Glomerular endothelial cell (primary cell): ENCODE data around the gene EEF1AKMT2. TPM values are rescaled to one million over a fixed set of nuclear protein-coding genes. Genes with fewer than 3 reads are reported as not detected.
"Not testable (repeated sequence)": the region's sequence is repeated elsewhere in the genome, so short reads cannot be mapped to it uniquely, and the experiment has no call there.

Experiments
- DNase-seq: peaks from one replicate; pipeline ENCODE4 v3.0.0-alpha.2; 2011; ENCODE audit warnings: low read depth, low spot score; ENCODE audit errors: extremely low read depth
- total RNA-seq: library from RNA; depleted of rRNA; stranded (reverse); fragments of >200 nt; gene quantifications from 2 replicates; pipeline ENCODE4 v1.2.3, GENCODE V29; 2015

Gene EEF1AKMT2
- total RNA-seq, 1 donor from 2014 or later: 13.4 TPM

DNA sequence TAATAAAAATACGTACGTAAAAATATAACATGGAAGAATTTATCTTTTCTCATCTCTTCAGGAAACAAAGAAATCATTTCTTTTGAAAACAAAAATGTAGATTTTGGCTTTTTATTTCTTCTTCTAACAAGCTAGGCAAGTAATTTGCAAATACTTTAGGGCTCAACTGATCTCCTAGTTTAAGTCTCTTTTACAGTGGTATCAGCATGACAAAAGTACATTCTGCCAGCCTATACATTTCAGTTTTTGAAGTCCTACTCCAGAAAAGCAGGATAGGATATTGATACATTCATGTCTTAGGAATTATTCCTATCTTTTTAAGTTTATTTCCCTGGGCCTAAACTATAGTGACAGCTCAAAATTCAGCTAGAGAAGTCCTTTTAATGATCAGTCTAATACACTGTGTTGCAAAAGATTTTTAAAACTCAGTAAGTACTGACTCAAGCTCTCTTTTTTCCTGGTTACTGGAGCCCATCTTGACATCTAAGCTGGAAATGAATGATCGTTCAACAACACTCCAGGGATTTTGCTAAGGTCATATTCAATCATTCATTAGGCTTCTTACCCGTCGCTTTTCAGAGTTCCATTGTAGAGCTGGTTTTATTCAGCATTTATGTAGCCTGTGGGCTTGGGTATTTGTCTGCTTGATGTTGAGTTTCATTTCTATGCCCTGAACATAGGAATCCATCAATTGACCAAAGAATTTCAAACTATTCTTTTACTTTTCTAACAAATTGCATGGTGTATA, 35.4 kb downstream of the EEF1AKMT2 start:
- DNase-seq: no peak

DNA sequence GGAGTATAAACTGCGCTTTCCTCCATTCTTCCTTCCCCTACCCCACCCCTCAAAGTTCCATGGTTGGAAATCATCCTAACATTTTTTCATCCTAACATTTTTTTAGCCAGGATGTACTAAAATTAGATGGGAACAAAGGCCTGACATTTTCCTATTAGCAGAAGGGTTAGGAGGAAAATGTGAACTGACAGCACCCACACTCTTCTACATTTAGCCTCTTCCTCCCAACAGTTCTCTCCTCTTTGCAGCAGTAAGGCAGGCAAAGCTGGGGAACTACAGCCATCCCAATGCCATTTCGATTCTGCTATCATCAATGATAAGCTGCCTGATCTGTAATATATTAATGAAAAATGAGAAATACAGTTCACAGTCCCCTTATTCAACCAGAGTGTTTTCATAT, 36.1 kb downstream of the EEF1AKMT2 start:
- DNase-seq: no peak

DNA sequence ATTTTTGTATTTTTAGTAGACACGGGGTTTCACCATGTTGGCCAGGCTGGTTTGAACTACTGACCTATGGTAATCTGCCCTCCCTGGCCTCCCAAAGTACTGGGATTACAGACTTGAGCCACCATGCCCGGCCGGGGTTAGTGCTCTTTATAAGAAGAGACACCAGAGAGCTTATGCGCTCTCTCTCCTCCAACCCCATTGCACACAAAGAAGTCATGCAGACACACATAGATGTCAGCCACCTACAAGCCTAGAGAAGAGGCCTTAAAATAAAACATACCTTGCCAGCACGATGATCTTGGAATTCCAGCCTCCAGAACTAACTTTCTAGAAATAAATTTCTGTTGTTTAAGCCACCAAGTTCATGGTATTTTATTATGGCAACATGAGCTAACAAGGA, 37.5 kb downstream of the EEF1AKMT2 start:
- no peak for DNase-seq

DNA sequence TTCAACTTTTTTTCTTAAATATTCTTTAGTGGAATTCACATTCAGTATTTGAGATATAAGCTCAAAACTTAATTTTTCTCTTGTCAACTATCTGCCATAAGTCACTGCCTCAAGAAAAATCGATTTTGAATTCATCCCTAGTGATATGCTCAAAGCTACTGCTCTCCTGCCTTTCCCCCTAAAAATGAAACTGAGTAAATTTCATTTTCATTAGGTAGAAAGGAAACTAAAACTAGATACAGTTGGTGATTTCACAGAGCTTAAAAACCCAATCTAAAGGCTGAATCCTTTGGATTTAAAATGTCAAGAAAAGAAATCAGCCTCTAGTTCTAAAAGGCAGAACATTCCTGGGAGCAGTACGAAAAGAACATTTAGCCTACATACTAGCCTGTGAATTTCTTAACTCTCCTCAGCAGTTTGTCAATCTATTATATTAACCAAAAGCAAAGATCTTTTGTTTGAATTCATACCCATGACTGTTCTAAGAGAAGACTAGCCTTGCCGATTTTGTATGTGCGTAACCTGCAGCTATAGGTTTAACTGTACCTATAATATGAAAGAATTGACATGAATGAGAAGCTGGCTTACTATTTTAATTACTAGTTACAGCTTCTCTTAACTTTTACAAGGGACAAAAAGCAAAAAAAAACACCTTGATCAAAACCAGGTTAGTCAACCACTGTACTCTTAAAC, 42.6 kb downstream of the EEF1AKMT2 start:
- no peak for DNase-seq

DNA sequence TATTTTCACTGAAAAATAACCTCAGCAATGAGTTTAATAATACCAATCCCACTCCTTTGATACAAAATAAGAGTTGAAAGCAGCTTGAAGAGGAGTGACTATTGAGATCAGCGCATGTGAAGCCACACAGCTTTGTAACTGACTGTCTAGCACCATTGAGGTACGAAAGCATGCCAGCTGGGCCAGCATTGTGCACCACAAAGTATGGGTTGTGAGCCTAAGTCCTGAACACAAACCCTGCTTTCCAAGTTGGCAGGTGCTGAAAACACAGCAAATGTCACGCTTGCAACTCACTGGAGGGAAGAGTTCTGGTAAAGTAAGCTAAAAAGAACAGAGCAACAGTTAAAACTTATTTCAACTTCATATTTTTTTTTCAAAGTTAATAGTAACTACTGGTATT, 43.5 kb downstream of the EEF1AKMT2 start:
- DNase-seq: no peak

DNA sequence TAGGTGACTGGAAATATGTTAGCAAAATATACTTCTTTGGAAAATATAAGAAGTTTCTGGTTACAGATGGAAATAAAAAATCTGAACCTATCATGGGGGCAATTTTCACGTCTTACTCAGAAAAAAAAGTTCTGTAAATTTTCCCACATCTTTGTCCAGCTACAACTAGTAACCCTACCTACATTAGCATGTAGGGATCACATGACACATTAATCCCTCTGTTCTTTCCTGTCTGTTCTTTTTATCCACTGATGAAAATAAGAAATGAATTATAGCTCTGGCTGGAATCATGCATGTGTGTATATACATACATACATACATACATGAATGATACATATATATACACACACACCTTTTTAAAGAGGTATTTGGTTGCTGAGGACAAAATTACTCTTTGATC, 43.9 kb downstream of the EEF1AKMT2 start:
- DNase-seq: no peak

DNA sequence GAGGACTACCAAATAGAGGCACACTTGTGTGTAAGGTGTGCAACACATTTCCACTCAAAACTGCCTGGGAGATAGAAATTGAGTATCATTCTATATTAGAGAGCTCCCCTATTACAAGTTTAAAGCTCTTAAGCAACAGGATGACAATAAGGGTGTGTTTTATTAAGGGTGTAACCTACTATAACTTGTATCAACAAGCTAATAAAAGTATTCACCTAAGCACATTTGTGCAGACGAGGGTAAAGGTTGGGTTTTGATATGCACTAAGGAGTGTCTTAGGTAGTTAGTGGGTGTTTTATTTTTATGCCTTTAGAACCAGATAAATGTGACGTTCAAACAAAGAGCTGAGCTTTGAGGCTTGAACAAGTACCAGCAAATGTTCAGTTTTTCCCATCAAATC, 44.7 kb downstream of the EEF1AKMT2 start:
- DNase-seq: no peak

DNA sequence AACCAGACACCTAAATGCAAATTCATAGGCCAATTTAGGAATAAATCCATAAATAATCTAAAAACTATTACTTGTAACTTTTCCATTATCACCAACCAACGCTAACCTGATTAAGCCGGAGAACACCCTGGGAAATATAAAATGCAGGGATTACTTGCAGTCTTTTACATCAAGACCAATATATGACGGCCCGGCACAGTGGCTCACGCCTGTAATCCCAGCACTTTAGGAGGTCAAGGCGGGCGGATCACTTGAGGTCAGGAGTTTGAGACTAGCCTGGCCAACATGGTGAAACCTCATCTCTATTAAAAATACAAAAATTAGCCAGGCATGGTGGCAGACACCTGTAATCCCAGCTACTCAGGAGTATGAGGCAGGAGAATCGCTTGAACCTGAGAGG, 45.2 kb downstream of the EEF1AKMT2 start:
- not testable (repeated sequence) for DNase-seq

DNA sequence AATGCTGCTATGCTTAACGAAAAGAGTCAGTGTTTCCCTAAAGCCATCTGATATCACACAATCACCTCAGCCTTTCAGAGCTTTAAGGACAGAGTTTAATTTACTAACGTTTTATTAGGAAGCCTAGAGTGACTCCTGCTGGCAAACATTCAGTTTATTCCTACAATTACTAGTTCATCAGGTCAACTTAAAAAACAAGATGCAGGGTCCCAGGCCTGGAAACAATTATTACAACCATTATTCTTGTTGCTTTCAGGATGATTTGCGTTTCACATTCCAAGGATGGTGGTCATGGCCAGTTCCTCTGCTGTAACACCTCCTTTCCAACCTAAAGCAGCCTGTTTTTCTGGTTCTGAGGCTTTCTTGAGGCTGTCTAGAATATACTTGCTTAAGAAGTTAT, 46.0 kb downstream of the EEF1AKMT2 start:
- no peak for DNase-seq

DNA sequence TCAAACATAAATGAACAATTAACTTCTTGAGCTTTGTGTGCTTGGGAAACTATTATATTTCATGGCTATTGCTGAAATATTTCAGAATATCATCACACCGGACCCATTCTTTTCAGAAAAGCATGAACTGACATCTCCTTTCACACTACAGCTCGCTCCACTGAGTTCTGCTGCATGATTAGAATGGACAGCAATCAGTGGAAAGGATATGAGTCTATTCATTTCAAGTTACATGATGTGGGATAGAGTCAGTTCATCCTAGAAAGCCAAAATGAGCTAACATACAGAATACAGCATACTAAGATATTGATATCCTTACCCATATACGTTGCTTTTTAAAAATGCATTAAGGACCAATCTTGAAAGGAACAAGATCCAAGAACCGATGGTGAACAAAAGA, 46.4 kb downstream of the EEF1AKMT2 start:
- DNase-seq: no peak

DNA sequence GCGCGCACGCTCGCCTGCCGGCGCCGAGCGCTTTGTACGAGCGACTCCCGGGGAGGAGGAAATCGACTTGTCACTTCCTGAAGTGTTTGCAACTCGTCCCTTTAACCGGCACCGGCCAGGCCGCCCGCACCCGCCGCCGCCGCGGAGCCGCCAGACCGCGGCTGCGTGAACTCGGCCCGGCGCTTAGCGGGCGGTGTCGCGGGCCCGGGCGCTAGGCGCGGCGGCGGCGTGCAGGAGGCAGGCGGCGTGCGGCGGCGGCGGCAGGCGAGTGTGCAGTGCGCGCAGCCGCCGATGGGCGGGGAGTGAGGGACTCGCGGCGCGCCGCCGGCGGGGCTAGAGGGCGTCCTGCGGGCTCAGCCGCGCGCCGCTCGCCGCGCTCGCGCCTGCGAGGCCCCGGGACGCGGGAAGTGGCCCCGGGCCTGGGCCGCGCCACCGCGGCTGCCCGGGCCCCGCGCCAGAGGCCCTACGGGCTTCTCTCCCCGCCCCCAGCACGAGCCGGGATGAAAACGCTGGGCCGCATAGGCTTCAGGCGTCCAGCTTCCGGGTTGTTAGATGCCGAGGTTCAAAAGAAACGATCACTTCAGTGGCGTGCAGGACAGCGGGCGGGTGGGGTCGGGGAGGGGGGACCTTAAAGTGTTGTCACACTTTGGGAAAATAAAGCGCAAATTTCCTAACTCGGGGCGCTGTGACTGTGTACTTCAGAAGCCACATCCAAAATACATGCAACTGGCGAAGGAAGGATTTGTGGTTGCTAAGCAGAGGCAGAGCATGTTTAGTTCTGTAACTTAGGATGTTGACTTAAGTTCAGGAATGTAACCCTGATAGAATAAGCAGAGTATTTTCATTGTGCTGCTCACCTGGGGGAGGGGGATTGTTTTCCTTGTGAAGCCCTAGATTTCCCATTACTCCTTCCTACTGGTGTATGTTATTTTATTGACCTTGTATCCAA, 47.3 kb downstream of the EEF1AKMT2 start, which contains the start of gene FAM53B:
Gene FAM53B (minus strand): TSS at position 277 of the 949 bp plus-strand sequence. CDS start 37,665 bp downstream, outside the sequence.
- no peak for DNase-seq

DNA sequence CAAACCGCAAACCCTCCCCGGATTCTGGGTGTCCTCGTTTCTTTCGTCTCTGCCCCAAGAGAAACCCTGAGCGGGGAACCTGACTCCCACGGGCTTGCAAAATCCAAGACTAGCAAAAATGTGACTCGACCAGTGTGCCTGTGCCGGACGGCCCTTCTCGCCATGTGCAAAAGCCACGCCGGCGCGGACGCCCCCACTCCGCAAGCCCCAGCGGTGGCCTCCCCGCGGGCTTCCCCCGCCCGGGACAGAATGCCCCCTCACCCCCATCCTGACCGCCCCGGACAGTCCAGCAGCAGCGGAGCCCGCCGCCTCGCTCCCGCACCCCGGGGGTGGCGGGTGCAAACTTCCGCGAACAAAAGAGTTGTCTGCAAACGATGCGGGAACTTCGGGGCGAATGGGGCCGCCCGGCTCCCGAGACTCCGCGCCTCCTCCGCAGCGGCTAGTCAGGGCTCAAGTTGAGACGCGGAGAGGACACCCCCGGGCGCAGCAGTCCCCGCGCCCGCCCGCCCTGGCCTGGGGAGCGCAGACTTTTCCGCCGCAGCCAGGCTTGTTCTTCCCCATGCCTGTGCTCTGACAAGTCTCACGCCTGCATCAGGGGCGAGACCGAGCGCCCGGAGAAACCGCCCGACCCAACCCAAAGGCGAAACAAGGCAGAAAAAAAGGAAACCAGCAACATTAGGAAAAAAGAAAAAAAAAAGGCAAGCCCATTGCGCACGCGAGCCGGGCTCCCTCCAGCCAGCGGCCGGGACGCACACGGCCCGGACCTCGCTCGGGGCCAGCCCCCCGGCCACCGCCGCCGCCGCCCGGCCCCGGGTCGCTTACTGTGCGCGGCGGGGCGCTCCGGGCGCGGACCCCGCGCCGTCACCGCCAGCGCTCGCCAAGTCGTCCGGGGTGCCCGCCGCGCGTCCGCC, 48.2 kb downstream of the EEF1AKMT2 start:
- DNase-seq: no peak

DNA sequence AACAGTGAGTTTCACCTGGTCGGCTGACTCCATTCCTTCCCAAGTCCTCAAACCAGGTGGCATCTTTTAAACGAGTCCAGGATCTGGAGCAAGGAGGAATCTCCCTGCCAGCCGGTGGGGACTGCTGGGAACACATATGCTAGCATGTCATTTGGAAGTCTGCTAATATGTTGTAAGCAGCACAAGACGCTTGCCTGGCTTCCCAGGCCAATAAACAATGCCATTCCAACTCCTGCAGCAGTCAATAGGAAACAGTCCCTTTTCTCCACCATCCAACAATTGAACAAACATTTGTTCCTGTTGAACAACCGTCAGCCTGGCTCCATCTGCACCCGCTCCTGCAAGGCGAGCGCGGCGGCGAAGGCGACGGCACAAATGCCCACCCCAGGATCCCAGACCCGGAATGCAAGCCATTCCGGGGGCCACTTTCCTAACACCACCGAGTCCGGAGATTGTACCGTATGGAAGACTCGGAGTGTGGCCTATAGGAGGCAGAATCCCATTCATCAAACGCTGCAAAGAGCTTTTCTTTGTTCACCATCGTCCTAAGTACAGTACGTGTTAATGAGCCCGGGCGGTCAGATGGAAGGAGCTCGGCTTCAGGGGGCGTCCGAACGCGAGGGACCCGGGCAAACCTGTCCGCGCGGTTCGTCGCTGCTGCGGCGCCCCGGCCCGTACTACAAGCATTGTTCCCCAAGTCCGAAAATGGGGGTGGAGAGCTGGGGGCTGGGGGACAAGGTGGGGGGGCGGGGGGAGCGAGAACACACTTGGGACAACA, 49.1 kb downstream of the EEF1AKMT2 start:
- no peak for DNase-seq

DNA sequence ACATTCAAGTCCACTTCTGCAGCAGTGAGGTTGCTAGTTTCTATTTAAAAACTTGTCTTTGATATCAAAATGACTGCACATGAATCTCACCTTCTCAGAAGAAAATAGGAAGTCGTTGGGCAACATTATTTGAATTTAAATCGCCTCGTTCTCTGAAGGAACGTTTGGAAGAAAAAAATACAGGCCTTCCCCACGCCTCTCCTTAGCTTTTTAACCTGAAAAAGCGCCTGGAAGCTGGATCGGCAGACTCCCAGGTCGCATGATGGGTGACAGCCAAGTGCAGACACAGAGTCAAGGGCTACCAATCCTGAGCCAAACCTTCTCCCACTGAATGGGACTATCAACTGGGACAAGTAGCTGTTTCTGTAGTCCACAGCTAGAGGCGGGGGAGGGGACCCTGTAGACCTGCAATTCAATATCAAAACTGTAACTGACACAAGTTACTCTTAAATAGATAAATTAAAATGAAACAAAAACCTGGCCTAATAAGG, 49.7 kb downstream of the EEF1AKMT2 start:
- no peak for DNase-seq

DNA sequence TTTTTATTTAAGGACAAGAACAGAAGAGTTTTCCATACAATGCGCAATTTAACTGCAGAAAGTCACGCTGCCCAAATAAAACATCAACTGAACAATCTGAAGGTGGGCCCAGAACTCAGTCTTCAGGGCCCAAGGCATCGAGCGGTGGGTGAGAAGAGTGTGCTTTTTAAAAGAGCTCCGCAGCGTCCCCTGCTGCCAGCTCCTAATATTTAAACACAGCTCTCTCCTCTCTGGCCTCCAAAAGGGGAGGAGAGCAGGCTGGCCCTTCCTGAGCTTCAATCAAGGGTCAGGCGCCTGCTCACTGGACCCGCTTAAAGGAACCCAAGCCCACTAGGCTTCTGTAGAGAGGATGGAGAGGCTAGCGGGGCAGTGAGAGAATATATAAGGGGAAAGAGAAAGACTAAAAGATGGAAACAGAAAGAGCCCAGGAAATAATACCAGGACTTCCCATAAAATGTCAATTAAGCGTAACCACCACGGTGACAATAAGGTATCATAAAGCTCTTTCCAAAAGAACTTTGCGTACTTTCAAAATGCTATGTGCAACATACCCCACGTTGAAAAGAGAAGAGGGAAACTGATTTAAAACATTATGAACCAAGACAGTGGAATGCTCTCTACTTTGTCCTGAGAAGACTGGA, 50.3 kb downstream of the EEF1AKMT2 start:
- no peak for DNase-seq

DNA sequence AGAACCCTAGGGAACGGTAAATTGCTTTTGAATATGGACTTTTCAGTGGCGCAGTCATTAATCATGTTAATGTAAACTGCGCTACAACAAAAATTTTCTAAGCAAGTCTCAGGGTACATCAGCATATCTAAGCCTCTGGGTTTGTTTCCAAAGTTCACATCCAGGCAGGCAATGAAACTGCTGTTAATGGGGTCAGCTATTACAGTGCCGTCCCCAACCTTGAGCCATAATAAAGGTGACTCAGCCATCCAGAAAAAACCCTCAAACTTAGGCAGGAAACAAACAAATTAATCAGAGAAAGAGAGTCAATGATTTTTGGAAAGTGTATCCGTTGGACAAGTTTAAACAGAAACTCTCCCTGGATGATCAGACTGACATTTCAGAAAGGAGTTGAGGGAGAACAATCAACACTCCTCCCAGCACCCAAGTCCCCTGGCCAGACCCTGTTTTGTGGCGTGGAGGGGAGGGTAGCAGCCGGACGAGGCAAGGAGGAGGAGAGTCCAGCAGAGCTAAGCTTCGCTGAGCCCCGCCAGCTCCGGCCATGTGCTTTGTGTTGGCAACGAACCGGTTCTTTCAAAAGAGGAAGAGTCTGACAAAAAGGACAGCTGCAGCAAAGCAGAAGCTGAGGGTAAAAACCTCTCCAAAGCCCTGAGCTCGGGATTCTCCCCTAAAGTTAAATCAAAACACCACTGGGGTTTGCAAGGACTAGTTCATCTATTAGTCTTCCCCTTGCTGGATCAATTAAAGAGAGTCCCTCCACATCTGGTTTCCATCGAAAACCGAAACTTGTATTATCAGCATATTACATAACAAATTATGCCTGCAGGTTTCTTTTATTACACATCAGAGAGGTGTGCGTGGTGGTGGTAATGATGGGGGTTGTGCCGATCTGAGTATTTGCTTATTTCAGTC, 51.1 kb downstream of the EEF1AKMT2 start:
- DNase-seq: no peak

DNA sequence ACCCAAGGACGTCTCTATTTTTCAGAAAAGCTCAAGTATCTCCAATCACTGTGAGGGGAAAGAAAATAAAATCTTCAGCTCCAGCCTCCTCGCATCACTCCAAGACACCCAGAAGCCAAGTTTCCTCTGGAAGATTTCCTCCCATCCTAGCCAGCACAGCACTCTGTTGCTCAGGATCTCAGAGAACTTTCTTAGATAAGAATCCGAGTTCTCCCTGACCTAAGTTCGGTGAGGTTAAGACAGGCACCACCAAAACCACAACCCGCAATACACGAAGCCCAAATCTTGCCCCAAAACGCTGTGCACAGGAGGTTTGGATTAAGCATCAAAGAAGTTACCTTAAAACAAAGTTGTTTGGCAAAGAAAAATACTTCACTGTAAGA, 51.7 kb downstream of the EEF1AKMT2 start:
- no peak for DNase-seq
